HEK293 (cell line): Measurements from ENCODE around the gene PSD4.

Source experiments
- CTCF ChIA-PET: fragments of 350-600 bp; formaldehyde crosslinking; extraction: SDS; loops from one replicate; lab custom pipeline; 2021; ENCODE audit warnings: antibody characterized with exemption; lab: Yijun Ruan, JAX
- POLR2A ChIA-PET: fragments of 300-600 bp; formaldehyde crosslinking; extraction: SDS; loops from one replicate; lab custom pipeline; 2020; ENCODE audit warnings: antibody characterized with exemption, inconsistent platforms; lab: Yijun Ruan, JAX
- H3K27ac ChIP-seq: fragments of 200-500 bp; sonication (Bioruptor generic); 2 replicates; pipeline ENCODE4 v1.5.1; 2014; ENCODE audit warnings: low read depth, low read length, control low read depth, inconsistent platforms; ENCODE audit errors: extremely low read depth
- H3K36me3 ChIP-seq, 2 experiments: fragments of 200-500 bp in 1 of 2; sonication (Bioruptor generic) in 1 of 2; 1 replicate in 1 of 2; 2 replicates in 1 of 2; pipeline ENCODE4 v1.5.1; 2014 to 2017; ENCODE audit warnings: inconsistent platforms in 2 of 2, low read length in 2 of 2; ENCODE audit not compliant: control insufficient read depth in 2 of 2, insufficient read depth in 1 of 2
- H3K4me1 ChIP-seq: fragments of 200-500 bp; sonication (Bioruptor generic); 2 replicates; pipeline ENCODE4 v1.5.1; 2014; ENCODE audit warnings: mild to moderate bottlenecking, low read length, inconsistent platforms; ENCODE audit not compliant: control insufficient read depth, insufficient read depth
- H3K4me3 ChIP-seq: 2 replicates; pipeline ENCODE4 v1.5.1; 2011; ENCODE audit warnings: low read depth, mild to moderate bottlenecking, control low read depth, low read length, moderate library complexity
- H3K9me3 ChIP-seq: fragments of 200-500 bp; sonication (Bioruptor generic); 2 replicates; pipeline ENCODE4 v1.5.1; 2014; ENCODE audit warnings: low read depth, low read length, inconsistent platforms; ENCODE audit not compliant: control insufficient read depth, insufficient read depth
- GLI4 ChIP-seq: fragments of 450-650 bp; formaldehyde crosslinking; IDR thresholded peaks from 2 replicates; pipeline ENCODE4 v1.5.1; 2016; ENCODE audit warnings: missing biosample characterization, missing genetic modification characterization
- SP2 ChIP-seq: fragments of 450-650 bp; formaldehyde crosslinking; IDR thresholded peaks from 2 replicates; pipeline ENCODE4 v1.5.1; 2016; ENCODE audit warnings: missing biosample characterization, missing genetic modification characterization
- YY2 ChIP-seq: fragments of 450-650 bp; formaldehyde crosslinking; IDR thresholded peaks from 2 replicates; pipeline ENCODE4 v1.5.1; 2016; ENCODE audit warnings: missing biosample characterization, missing genetic modification characterization
- ZBTB10 ChIP-seq: fragments of 450-650 bp; formaldehyde crosslinking; IDR thresholded peaks from 2 replicates; pipeline ENCODE4 v1.5.1; 2016; ENCODE audit warnings: missing biosample characterization, missing genetic modification characterization
- ZFHX2 ChIP-seq: fragments of 450-650 bp; formaldehyde crosslinking; conservative IDR thresholded peaks from 2 replicates; pipeline ENCODE4 v1.5.1; 2016; ENCODE audit warnings: missing biosample characterization, missing genetic modification characterization
- ZNF16 ChIP-seq: fragments of 450-650 bp; formaldehyde crosslinking; IDR thresholded peaks from 2 replicates; pipeline ENCODE4 v1.5.1; 2016; ENCODE audit warnings: low read depth, missing biosample characterization, missing genetic modification characterization
- ZNF175 ChIP-seq: fragments of 450-650 bp; formaldehyde crosslinking; IDR thresholded peaks from 2 replicates; pipeline ENCODE4 v1.5.1; 2016; ENCODE audit warnings: missing biosample characterization, missing genetic modification characterization
- ZNF211 ChIP-seq: fragments of 450-650 bp; formaldehyde crosslinking; IDR thresholded peaks from 2 replicates; pipeline ENCODE4 v1.5.1; 2016; ENCODE audit warnings: low read depth, missing biosample characterization, missing genetic modification characterization
- ZNF221 ChIP-seq: fragments of 450-650 bp; formaldehyde crosslinking; IDR thresholded peaks from 2 replicates; pipeline ENCODE4 v1.5.1; 2017; ENCODE audit warnings: missing biosample characterization, missing genetic modification characterization, borderline replicate concordance
- ZNF223 ChIP-seq: fragments of 450-650 bp; formaldehyde crosslinking; IDR thresholded peaks from 2 replicates; pipeline ENCODE4 v1.5.1; 2016; ENCODE audit warnings: missing biosample characterization, missing genetic modification characterization
- ZNF24 ChIP-seq: fragments of 450-650 bp; formaldehyde crosslinking; IDR thresholded peaks from 2 replicates; pipeline ENCODE4 v1.5.1; 2016; ENCODE audit warnings: missing biosample characterization, missing genetic modification characterization
- ZNF416 ChIP-seq: fragments of 450-650 bp; formaldehyde crosslinking; IDR thresholded peaks from 2 replicates; pipeline ENCODE4 v1.5.1; 2016; ENCODE audit warnings: missing biosample characterization, missing genetic modification characterization
- ZNF521 ChIP-seq: fragments of 450-650 bp; formaldehyde crosslinking; IDR thresholded peaks from 2 replicates; pipeline ENCODE4 v1.5.1; 2017; ENCODE audit warnings: missing biosample characterization, mild to moderate bottlenecking, missing genetic modification characterization
- ZNF529 ChIP-seq: fragments of 450-650 bp; formaldehyde crosslinking; IDR thresholded peaks from 2 replicates; pipeline ENCODE4 v1.5.1; 2017; ENCODE audit warnings: missing genetic modification characterization, missing biosample characterization; ENCODE audit not compliant: insufficient replicate concordance
- ZNF561 ChIP-seq: fragments of 450-650 bp; IDR thresholded peaks from 2 replicates; pipeline ENCODE4 v1.5.1; 2018; ENCODE audit warnings: missing biosample characterization, missing genetic modification characterization, borderline replicate concordance
- ZNF600 ChIP-seq: fragments of 450-650 bp; formaldehyde crosslinking; IDR thresholded peaks from 2 replicates; pipeline ENCODE4 v1.5.1; 2016; ENCODE audit warnings: missing biosample characterization, missing genetic modification characterization
- ZNF629 ChIP-seq: fragments of 450-650 bp; formaldehyde crosslinking; IDR thresholded peaks from 2 replicates; pipeline ENCODE4 v1.5.1; 2017; ENCODE audit warnings: missing biosample characterization, missing genetic modification characterization
- ZNF660 ChIP-seq: fragments of 450-650 bp; IDR thresholded peaks from 2 replicates; pipeline ENCODE4 v1.5.1; 2018; ENCODE audit warnings: missing biosample characterization, mild to moderate bottlenecking, missing genetic modification characterization
- ZNF677 ChIP-seq: fragments of 450-650 bp; IDR thresholded peaks from 2 replicates; pipeline ENCODE4 v1.5.0; 2018; ENCODE audit warnings: missing biosample characterization, mild to moderate bottlenecking, missing genetic modification characterization, moderate library complexity
- ZNF704 ChIP-seq: fragments of 450-650 bp; formaldehyde crosslinking; IDR thresholded peaks from 2 replicates; pipeline ENCODE4 v1.5.1; 2016; ENCODE audit warnings: missing biosample characterization, missing genetic modification characterization
- ZNF777 ChIP-seq: fragments of 450-650 bp; formaldehyde crosslinking; IDR thresholded peaks from 2 replicates; pipeline ENCODE4 v1.5.1; 2017; ENCODE audit warnings: missing biosample characterization, missing genetic modification characterization, borderline replicate concordance
- ZNF837 ChIP-seq: fragments of 450-650 bp; formaldehyde crosslinking; IDR thresholded peaks from 2 replicates; pipeline ENCODE4 v1.5.1; 2016; ENCODE audit warnings: missing biosample characterization, missing genetic modification characterization
- TF ChIP-seq, protein P1 (sequence below): fragments of 450-650 bp; formaldehyde crosslinking; IDR thresholded peaks from 2 replicates; pipeline ENCODE4 v1.5.1; 2016; ENCODE audit warnings: missing biosample characterization, missing genetic modification characterization
- TF ChIP-seq, protein P2 (sequence below): fragments of 450-650 bp; formaldehyde crosslinking; IDR thresholded peaks from 2 replicates; pipeline ENCODE4; 2016; ENCODE audit warnings: missing biosample characterization, missing genetic modification characterization
- TF ChIP-seq, protein P3 (sequence below): fragments of 450-650 bp; formaldehyde crosslinking; IDR thresholded peaks from 2 replicates; pipeline ENCODE4 v1.5.1; 2016; ENCODE audit warnings: missing biosample characterization, missing genetic modification characterization

The PSD4 gene

DNA sequence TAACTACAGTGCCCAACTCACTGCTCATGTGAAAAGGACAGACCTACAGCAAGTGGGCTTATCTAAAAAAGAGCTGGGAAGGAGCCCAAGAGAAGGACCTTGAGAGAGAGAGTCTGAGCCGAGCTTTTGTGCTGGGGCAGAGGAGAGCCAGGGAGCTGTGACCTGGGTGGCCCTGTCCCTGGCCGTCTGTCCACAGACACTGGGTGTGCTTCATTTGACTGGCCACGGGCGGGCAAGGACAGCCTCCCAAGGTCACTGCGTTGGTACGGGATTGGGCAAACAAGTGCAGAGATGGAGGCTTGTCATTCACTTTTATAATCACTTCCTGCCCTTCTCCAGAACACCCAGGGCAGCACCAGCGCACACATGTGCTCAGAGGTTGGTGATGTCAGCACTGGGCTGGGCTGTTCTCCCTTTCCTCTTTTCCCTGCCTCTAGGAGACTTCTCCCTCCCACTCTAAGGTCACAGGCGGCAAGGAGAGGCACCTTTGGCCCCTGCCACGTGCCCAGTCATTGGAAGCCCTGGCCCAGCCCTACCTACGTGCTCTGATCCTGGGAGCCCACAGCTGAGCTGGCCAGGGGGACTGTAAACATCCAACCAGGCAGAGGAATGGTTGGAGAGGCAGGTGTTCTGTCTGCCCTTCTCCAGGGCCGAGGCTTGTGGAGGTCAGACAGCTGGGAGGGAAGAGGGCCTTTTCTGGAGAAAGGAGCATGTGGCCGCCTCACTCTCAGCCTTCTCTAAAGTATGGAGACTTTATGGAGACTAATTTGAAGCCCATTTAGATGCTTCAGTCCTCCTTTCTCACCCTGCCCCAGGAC, 6.4 kb upstream of the PSD4 start:
- Histone ChIP-seq H3K4me1 (no peaks in the 10 kb centered on the region), H3K4me3 (no peak overlapping the region), H3K36me3 (no peaks in the 10 kb centered on the region), H3K9me3 (no peaks in the 10 kb centered on the region), H3K27ac (no peak overlapping the region)
- CTCF ChIA-PET: no interaction called here
- no peak for TF ChIP-seq GLI4
- TF ChIP-seq ZNF561 (tag by site-specific recombination): no peak
- 0 out of 2 replicates have a peak, but pooled peaks have one; percentile 7 for TF ChIP-seq ZFHX2
- no peak for TF ChIP-seq ZBTB10 (tag by site-specific recombination)
- TF ChIP-seq ZNF600 (tag by site-specific recombination): peak; percentile 68
- no peak for TF ChIP-seq ZNF223
- no peak for TF ChIP-seq ZNF221 (tag by site-specific recombination)
- peak; percentile 15; the same call in 1 of the 2 replicates for TF ChIP-seq SP2
- no peak for TF ChIP-seq ZNF211
- no peak for TF ChIP-seq YY2
- no peak for TF ChIP-seq ZNF16 (tag by site-specific recombination)
- no peak for TF ChIP-seq ZNF24 (tag by site-specific recombination)
- TF ChIP-seq, protein P1, sequence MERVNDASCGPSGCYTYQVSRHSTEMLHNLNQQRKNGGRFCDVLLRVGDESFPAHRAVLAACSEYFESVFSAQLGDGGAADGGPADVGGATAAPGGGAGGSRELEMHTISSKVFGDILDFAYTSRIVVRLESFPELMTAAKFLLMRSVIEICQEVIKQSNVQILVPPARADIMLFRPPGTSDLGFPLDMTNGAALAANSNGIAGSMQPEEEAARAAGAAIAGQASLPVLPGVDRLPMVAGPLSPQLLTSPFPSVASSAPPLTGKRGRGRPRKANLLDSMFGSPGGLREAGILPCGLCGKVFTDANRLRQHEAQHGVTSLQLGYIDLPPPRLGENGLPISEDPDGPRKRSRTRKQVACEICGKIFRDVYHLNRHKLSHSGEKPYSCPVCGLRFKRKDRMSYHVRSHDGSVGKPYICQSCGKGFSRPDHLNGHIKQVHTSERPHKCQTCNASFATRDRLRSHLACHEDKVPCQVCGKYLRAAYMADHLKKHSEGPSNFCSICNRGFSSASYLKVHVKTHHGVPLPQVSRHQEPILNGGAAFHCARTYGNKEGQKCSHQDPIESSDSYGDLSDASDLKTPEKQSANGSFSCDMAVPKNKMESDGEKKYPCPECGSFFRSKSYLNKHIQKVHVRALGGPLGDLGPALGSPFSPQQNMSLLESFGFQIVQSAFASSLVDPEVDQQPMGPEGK (tag by site-specific recombination): no peak
- TF ChIP-seq, protein P2, sequence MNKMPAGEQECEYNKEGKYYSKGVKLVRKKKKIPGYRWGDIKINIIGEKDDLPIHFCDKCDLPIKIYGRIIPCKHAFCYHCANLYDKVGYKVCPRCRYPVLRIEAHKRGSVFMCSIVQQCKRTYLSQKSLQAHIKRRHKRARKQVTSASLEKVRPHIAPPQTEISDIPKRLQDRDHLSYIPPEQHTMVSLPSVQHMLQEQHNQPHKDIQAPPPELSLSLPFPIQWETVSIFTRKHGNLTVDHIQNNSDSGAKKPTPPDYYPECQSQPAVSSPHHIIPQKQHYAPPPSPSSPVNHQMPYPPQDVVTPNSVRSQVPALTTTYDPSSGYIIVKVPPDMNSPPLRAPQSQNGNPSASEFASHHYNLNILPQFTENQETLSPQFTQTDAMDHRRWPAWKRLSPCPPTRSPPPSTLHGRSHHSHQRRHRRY: no peak
- POLR2A ChIA-PET: no interaction called here

GRCh38 chr2:113167962-113168340, 5.8 kb upstream of the PSD4 start:
- Histone ChIP-seq H3K4me1 (no peaks in the 10 kb centered on the region), H3K27ac (no peak overlapping the region), H3K36me3 (no peaks in the 10 kb centered on the region), H3K9me3 (no peaks in the 10 kb centered on the region), H3K4me3 (no peak overlapping the region)
- ChIA-PET CTCF (no interaction called here), POLR2A (no interaction called here)
- TF ChIP-seq ZNF677 (no peak), ZNF416 (tag by site-specific recombination) (no peak), ZNF175 (no peak), ZNF704 (tag by site-specific recombination) (no peak), ZNF837 (tag by site-specific recombination) (no peak), ZNF629 (tag by site-specific recombination) (no peak), ZNF777 (tag by site-specific recombination) (no peak), ZNF521 (no peak), ZNF660 (tag by site-specific recombination) (no peak), ZNF529 (no peak)
- TF ChIP-seq, protein P3, sequence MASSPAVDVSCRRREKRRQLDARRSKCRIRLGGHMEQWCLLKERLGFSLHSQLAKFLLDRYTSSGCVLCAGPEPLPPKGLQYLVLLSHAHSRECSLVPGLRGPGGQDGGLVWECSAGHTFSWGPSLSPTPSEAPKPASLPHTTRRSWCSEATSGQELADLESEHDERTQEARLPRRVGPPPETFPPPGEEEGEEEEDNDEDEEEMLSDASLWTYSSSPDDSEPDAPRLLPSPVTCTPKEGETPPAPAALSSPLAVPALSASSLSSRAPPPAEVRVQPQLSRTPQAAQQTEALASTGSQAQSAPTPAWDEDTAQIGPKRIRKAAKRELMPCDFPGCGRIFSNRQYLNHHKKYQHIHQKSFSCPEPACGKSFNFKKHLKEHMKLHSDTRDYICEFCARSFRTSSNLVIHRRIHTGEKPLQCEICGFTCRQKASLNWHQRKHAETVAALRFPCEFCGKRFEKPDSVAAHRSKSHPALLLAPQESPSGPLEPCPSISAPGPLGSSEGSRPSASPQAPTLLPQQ (tag by site-specific recombination): no peak
- TF ChIP-seq, protein P2: no peak
